NCI-H524 (cell line): ENCODE data around the gene DTX3L.

Experiments used
- DNase-seq, 2 experiments: peaks; one replicate each; lab custom pipeline; 2025; lab: John Stamatoyannopoulos, UW

The DTX3L gene

DNA sequence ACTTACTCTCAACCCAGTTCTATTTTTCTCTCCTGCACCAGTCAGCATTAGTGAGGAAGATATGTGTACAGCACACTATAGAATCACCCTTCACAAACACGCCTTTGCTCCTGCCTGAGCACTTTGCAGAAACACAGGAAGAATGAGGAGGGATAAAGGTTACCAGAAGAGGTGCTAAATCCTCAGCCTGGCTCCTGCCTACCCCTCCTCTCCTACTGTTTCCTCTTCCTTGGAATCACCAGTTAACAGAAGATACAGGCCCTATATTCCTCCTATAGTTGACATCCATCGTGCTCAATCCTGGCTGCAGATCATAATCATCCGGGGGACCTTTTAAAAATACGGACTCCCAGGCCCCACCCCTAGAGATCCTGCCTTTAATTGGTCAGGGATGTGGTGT lies 42.2 kb downstream of the DTX3L start:
- DNase-seq = no peak

DNA sequence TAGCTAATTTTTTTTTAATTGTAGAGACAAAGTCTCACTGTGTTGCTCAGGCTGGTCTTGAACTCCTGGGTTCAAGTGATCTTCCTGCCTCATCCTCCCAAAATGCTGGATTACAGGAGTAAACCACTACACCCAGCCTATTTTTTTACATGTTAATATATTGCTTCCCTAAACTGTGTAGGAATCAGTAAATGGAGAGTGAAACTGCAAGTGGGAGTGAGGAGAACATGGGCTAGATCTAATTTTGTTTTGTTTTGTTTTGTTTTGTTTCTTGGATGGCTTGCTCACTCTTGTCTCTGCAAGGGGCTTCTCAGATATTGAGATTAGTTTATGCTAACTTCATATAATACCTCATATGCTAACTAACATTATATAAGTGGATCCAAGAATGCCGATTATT lies 44.8 kb downstream of the DTX3L start:
- DNase-seq = no peak

DNA sequence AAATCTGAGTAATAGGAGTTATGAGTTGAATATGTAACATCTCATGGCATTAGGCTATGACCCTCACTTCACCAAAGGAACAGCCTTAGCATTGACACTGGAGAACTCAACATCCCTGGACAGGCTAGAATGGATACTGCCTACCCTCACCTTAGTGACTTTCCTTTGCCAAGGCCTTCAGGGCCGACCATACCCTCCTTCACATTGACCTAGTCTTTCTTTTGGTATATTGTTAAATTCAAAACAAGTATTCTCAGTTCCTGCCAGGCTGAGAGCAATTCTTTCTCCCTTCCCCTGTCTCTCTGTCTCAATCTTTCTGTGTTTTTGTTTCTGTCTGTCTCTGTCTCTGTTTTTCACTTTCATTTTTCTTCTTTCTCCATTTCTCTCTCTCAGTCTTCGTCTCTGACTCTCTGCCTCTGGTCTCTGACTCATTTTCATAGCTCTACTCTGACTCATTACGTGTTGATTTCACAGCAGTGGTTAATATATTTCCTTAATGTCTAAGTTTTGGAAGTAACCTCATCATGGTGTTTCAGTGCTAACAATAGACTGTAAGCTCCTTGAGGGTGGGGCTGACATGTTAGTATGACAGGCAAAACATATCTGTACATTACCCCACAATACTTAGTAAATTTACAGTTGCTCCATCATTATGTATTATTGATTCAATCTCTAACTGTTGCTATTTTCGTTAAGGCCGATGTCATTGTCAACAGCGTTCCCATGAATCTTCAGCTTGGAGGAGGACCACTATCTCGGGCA lies 45.8 kb downstream of the DTX3L start:
- DNase-seq = no peak

DNA sequence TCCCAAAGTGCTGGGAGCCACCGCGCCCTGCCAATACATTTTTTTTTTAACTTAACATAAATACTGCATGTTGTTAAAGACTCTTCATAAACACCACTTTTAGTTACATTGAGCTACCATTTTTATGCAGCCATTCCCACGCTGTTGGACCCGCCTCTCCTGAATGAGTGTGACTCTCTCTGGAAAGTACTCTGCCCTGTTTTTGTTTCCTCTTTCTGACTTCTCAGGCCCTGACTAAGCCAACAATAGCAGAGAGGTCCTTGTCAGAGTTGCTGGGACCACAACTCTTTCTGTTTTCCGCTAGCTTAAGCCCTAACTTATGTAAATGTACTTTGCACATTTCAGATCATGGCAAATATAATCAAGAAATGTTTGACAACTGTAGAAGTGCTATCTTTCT lies 48.6 kb downstream of the DTX3L start:
- DNase-seq = no peak

DNA sequence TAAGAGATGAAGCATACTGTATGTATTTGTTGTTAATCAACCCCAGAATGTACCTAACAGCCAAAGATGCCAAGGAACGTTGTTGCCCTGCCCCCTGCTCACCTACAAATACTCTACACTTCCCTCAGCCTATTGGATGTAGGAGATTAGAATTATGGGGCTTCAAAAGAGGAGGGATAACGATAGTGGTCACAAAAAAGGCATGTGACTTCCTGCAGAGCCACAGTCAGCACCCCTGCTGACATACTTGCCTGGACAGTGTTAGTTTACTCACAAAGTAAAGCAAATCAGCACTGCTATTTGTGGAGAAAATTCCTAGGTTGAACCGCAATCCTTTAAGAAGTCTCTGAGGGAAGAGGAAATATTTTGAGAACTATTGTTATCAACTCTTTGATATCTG lies 51.2 kb downstream of the DTX3L start:
- DNase-seq = no peak

DNA sequence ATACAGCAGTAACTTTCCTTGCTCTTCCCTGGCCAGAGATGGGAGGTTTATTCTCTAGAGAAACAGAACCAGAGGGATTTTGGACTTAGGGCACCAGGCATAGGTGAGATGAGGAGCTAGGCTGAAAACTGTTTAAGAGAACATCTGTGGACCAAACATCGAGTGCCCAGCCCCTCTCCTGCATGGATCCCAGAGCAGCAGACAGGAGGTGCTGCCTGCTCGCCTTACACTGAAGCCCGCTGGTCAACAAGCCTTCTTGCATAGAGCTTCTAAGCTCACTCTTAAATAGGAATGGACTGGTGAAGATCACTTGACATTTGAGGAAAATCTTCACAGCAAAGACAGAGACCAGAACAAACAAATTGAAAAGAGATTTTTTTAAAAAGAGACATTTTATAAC lies 54.5 kb downstream of the DTX3L start:
- peak in 1 of 2 experiments; percentile 44 for DNase-seq

DNA sequence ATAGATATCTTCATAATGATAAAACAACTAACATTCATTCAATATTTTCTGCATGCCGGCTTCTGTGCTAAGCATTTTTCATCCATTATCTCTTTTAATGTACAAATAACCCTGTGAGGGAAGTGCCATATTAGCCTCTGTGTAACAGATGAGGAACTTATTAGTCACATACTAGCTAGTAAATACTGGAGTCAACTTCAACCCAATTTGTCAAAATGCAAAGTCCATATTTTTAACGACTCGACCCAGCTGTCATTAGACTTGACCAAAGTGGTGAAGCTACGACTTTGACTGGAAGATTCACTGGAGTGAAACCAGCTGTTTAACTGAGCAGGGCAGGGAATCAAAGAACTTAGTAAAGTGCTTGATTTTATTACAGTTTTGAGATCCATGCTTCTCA lies 54.9 kb downstream of the DTX3L start:
- DNase-seq = peak in 1 of 2 experiments; percentile 16

DNA sequence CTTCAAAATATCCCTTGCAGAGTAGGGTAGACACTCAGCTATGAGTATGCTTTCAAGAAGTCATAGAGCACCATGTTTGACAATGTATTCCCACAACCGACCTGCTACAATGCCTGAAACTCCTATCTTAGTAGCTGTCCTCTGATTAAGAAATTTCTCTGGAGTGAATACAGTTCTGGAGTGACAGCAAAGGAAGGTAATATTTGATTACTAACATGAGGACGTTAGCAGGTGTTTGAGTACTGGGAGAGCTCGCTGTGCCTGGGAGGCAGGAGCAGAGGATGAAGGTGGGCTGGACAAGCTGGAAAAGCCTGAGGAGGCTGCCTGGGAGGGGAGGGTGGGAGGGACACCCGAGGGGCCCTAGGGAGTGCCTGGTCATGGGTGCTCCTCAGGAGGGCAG lies 56.3 kb downstream of the DTX3L start:
- DNase-seq = no peak

DNA sequence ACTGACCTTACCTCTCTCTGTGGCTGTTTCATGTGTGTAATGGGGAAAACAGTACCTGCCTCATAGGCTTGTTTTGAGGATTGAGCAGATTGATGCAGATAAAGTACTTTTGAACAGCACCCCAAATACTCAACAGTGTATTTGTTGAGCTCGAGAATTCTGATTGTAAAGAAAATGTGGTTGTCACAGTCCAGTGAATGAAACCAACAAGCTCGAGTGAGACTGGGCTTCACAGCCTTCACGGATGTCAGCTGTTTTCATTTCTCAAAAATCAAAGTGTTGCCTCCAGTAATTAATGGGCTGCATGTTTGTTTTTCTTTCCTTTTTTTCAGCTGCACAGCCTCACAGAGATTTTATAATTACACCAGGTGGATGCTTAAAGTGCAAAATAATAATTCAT lies 57.0 kb downstream of the DTX3L start:
- no peak for DNase-seq

DNA sequence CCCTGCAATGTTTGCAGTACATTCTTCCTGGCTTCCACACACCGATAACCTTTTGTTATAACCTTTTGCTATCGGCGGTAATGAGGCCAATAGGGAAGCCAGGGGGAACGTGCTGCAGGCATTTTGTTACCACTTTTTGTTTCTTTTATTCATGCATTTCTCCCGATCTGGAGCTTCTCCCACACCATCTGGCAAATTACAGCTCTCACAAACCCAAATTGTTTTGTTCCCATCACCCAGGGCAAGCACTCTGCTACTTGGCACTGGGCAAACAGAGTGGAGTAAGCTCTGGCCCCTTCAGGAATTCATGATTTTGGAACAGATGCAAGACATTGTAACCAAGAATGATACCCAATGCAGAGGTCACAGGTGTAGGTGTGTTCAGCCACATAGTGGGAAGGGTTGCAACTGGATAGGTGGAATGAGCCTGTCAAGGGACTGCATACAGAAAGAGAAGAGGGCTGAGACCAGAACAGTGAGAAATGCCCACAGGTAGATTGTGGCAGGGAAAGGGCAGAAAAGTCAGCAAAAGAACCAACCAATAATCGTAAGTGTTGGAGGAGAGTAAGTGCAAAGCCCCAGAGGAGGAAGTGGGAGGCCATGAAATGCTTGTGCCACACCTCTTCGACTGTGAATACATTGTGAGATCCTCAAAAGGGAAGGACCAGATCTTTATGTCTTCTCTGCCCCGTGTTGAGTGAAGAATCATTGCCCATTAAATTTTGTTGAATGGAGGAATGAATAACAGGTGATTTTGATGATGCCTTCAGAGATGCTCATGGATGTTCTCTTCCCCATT lies 59.1 kb downstream of the DTX3L start:
- DNase-seq = no peak
